GM12878 (cell line): ENCODE results near the gene DCN. TPM values are rescaled to one million over a fixed set of nuclear protein-coding genes. Genes with fewer than 3 reads are reported as not detected.

Experiments
- ATAC-seq: fragments of 200-7000 bp; cut with Tn5 transposase; 3 replicates; pipeline ENCODE4 v1.9.1; 2020; ENCODE audit warnings: mild to moderate bottlenecking, moderate library complexity
- BruUV-seq: library from RNA; stranded (reverse); fragments of 400-500 nt; replicated peaks from 2 replicates; lab custom pipeline; 2021; lab: Mats Ljungman, UMichigan
- CTCF ChIA-PET: fragments of 300-600 bp; sonication (Branson Sonifier 250); formaldehyde crosslinking; extraction: SDS; loops from one replicate; lab custom pipeline; 2021; ENCODE audit warnings: inconsistent platforms; lab: Yijun Ruan, JAX
- POLR2A ChIA-PET: fragments of 350-600 bp; formaldehyde crosslinking; extraction: SDS; loops from one replicate; lab custom pipeline; 2021; ENCODE audit warnings: inconsistent platforms; lab: Charles Lee
- RAD21 ChIA-PET: fragments of 300-600 bp; sonication (Branson Sonifier 250); formaldehyde crosslinking; loops from one replicate; lab custom pipeline; 2023; ENCODE audit warnings: antibody characterized with exemption; ENCODE audit not compliant: unreplicated experiment; lab: Charles Lee
- SMC1A ChIA-PET: fragments of 300-600 bp; sonication (Branson Sonifier 250); formaldehyde crosslinking; loops from one replicate; lab custom pipeline; 2023; ENCODE audit not compliant: unreplicated experiment, uncharacterized antibody; lab: Charles Lee
- DNase-seq: peaks from one replicate; pipeline ENCODE4 v3.0.0-alpha.2; 2011; ENCODE audit warnings: low read depth, low spot score
- FAIRE-seq: peaks from 3 replicates; lab custom pipeline; 2011; peaks lifted over from hg19 to GRCh38; lab: Jason Lieb, UNC
- H2AFZ ChIP-seq: 2 replicates; pipeline ENCODE4 v1.6.0; 2011; ENCODE audit warnings: low read depth, low read length, control low read depth; ENCODE audit not compliant: control insufficient read depth
- H3K27ac ChIP-seq: 2 replicates; pipeline ENCODE4 v1.5.1; 2011; ENCODE audit warnings: control low read depth; ENCODE audit not compliant: control insufficient read depth, insufficient read depth
- H3K27me3 ChIP-seq, 2 experiments: replicated peaks in 1 of 2; 2 replicates each; pipeline versions ENCODE4 v1.6.0 to v1.6.1; 2011; ENCODE audit warnings: low read length in 1 of 2; ENCODE audit not compliant: control insufficient read depth in 2 of 2, insufficient read depth in 2 of 2
- H3K36me3 ChIP-seq, 2 experiments: 2 replicates each; pipeline ENCODE4 v1.5.1; 2011; ENCODE audit warnings: low read length in 1 of 2; ENCODE audit not compliant: control insufficient read depth in 2 of 2, insufficient read depth in 2 of 2
- H3K4me1 ChIP-seq: 2 replicates; pipeline ENCODE4 v1.6.1; 2011; ENCODE audit warnings: mild to moderate bottlenecking, low read length, moderate library complexity, mixed read lengths; ENCODE audit not compliant: control insufficient read depth, insufficient read depth
- H3K4me2 ChIP-seq: 2 replicates; pipeline ENCODE4 v1.6.0; 2011; ENCODE audit warnings: control low read depth; ENCODE audit not compliant: control insufficient read depth, insufficient read depth
- H3K4me3 ChIP-seq: fragments of 200-600 bp; sonication (generic); 2 replicates; pipeline ENCODE4 v1.5.1; 2016
- H3K79me2 ChIP-seq: 2 replicates; pipeline ENCODE4 v1.6.0; 2011; ENCODE audit warnings: low read length; ENCODE audit not compliant: control insufficient read depth, insufficient read depth
- H3K9ac ChIP-seq: 2 replicates; pipeline ENCODE4 v1.8.0; 2011; ENCODE audit warnings: low read length, control low read depth, mixed read lengths; ENCODE audit not compliant: control insufficient read depth, insufficient read depth
- H3K9me3 ChIP-seq: replicated peaks from 3 replicates; pipeline ENCODE4 v1.5.1; 2011; ENCODE audit warnings: mild to moderate bottlenecking, low read length; ENCODE audit not compliant: control insufficient read depth, insufficient read depth
- H4K20me1 ChIP-seq: 2 replicates; pipeline ENCODE4 v1.6.0; 2011; ENCODE audit not compliant: control insufficient read depth, insufficient read depth
- CBX3 ChIP-seq: fragments of 200-600 bp; sonication (generic); IDR thresholded peaks from 2 replicates; pipeline ENCODE4 v1.6.1; 2016; ENCODE audit warnings: low read depth, borderline replicate concordance
- E2F8 ChIP-seq: fragments of 450-650 bp; IDR thresholded peaks from 2 replicates; pipeline ENCODE4 v1.6.1; 2018; ENCODE audit warnings: mild to moderate bottlenecking, low read depth, moderate library complexity; ENCODE audit not compliant: partially characterized antibody
- E4F1 ChIP-seq: fragments of 450-650 bp; IDR thresholded peaks from 2 replicates; pipeline ENCODE4 v1.6.1; 2018; ENCODE audit warnings: borderline replicate concordance, mild to moderate bottlenecking; ENCODE audit not compliant: partially characterized antibody
- ETV6 ChIP-seq, 2 experiments: fragments of 450-650 bp in 1 of 2; IDR thresholded peaks in 1 of 2; conservative IDR thresholded peaks in 1 of 2; 2 replicates each; pipeline ENCODE4 v1.6.1; 2014; ENCODE audit warnings: antibody characterized with exemption in 1 of 2, borderline replicate concordance in 1 of 2, low read depth in 1 of 2, mild to moderate bottlenecking in 1 of 2, moderate library complexity in 1 of 2
- FOXM1 ChIP-seq: IDR thresholded peaks from 2 replicates; pipeline ENCODE4 v1.6.1; 2012; ENCODE audit warnings: low read depth, mild to moderate bottlenecking, inconsistent platforms, low read length, moderate library complexity
- IKZF2 ChIP-seq, 2 experiments: fragments of 450-650 bp; IDR thresholded peaks; 2 replicates each; pipeline ENCODE4 v1.6.1; 2017; ENCODE audit warnings: mild to moderate bottlenecking in 2 of 2, moderate library complexity in 2 of 2
- RUNX3 ChIP-seq: IDR thresholded peaks from 2 replicates; pipeline ENCODE4 v1.6.1; 2012; ENCODE audit warnings: low read length, inconsistent platforms
- SIN3A ChIP-seq: IDR thresholded peaks from 2 replicates; pipeline ENCODE4 v1.6.1; 2012; ENCODE audit warnings: low read depth, low read length, improper control_type of control experiment
- SMC3 ChIP-seq: IDR thresholded peaks from 2 replicates; pipeline ENCODE4 v1.6.1; 2011; ENCODE audit warnings: low read length, improper control_type of control experiment, borderline replicate concordance
- TARDBP ChIP-seq: IDR thresholded peaks from 2 replicates; pipeline ENCODE4 v1.6.1; 2016; ENCODE audit warnings: borderline replicate concordance
- ZNF622 ChIP-seq: fragments of 450-650 bp; IDR thresholded peaks from 2 replicates; pipeline ENCODE4 v1.6.1; 2017; ENCODE audit warnings: mild to moderate bottlenecking, inconsistent platforms
- WGBS: methylation state at CpG from one replicate; pipeline ENCODE4 v1.1.6; 2016; ENCODE audit warnings: low lambda C conversion rate; ENCODE audit not compliant: insufficient replicate concordance, insufficient coverage; ENCODE audit errors: missing lambda C conversion rate; 5-methylcytosine and 5-hydroxymethylcytosine counted together
- in situ Hi-C: fragments of 300-500 bp; cut with MboI; formaldehyde crosslinking; loops from 9 replicates; pipeline ENCODE4 v1.14.3; 2018; ENCODE audit warnings: mixed read lengths
- intact Hi-C: fragments of 100-400 bp; cut with micrococcal nuclease; formaldehyde crosslinking; loops from one replicate; pipeline ENCODE4 v1.14.2; 2022; ENCODE audit not compliant: unreplicated experiment
- polyA plus RNA-seq, 11 experiments: library from polyadenylated mRNA; depleted of rRNA in 4 of 11; unstranded in 6 of 11; stranded (reverse) in 5 of 11; fragments of >200 nt; fragmentation: Nextera tagmentation in 4 of 11; fragmentation: Illumina TruSeq in 1 of 11; extraction: Ambion mirVana in 4 of 11; extraction: Trizol in 1 of 11; gene quantifications; 1 replicate in 1 of 11; 2 replicates in 10 of 11; pipeline versions ENCODE4 v1.2.1 to v1.2.3, GENCODE V29; 2011 to 2016; ENCODE audit warnings: inconsistent platforms in 2 of 11, missing spikeins in 2 of 11, low read depth in 1 of 11
- total RNA-seq, 4 experiments: library from RNA; depleted of rRNA in 3 of 4; stranded (reverse); fragments of >200 nt in 3 of 4; fragmentation: Illumina TruSeq in 1 of 4; extraction: Trizol in 1 of 4; gene quantifications; 2 replicates each; pipeline versions ENCODE4 v1.2.1 to v1.2.3, GENCODE V29; 2013 to 2021

The DCN gene
- total and polyA plus RNA-seq, 10 of the 15 experiments (the other 5 are each of a cell fraction or from before 2014, with no cell fraction given): 0.07 to 2.1 (median 0.75) TPM; not detected in 6

GRCh38 chr12:91099836-91100235 is 82.8 kb downstream of the DCN start:
- WGBS: 0% methylated on average over 2 of the region's 2 CpGs
- FAIRE-seq (no peak), ATAC-seq (no peak)
- ChIA-PET RAD21 (interaction anchor here (0.9 kb wide), 1 partner anchor 9 kb away, joined by 3 read pairs; no protein-coding TSS in a partner anchor), CTCF (interaction anchor here (0.7 to 4.2 kb wide), 2 partner anchors 10 to 120 kb away, joined by 3 to 23 read pairs; partner anchors contain the start of gene LUM)
- no peaks in the 10 kb centered on the region for H3K9me3 ChIP-seq
- H3K4me1 ChIP-seq: no peaks in the 10 kb centered on the region
- no TSS peak for BruUV-seq
- H4K20me1 ChIP-seq: no peaks in the 10 kb centered on the region
- TF ChIP-seq FOXM1: no peak
- no peak for TF ChIP-seq SMC3
- TF ChIP-seq E4F1: no peak
- no peak for TF ChIP-seq SIN3A
- no peak for TF ChIP-seq TARDBP
- no peak for TF ChIP-seq ZNF622
- no peak for TF ChIP-seq CBX3
- no peak for TF ChIP-seq RUNX3
- TF ChIP-seq ETV6 (conservative IDR thresholded peaks at IDR 0.05 in 1 of 2, IDR thresholded peaks at IDR 0.05 in 1 of 2; ENCODE audit: borderline replicate concordance in 1 of 2, low read depth in 1 of 2): no peak
- TF ChIP-seq E2F8: no peak
- no peak for TF ChIP-seq IKZF2 (IDR thresholded peaks at IDR 0.05)
- TF ChIP-seq, all 136 proteins: peak for 0
- H3K4me2 ChIP-seq: no peak overlapping the region
- no peak overlapping the region for H3K27ac ChIP-seq
- no peaks in the 10 kb centered on the region for H3K36me3 ChIP-seq
- H3K79me2 ChIP-seq: no peaks in the 10 kb centered on the region
- H3K27me3 ChIP-seq: no peaks in the 10 kb centered on the region
- DNase-seq: no peak
- intact Hi-C loops (no loop called here), in situ Hi-C loops (no loop called here)
- no peak overlapping the region for H3K9ac ChIP-seq
- H3K4me3 ChIP-seq: no peak overlapping the region
- no peak overlapping the region for H2AFZ ChIP-seq
- POLR2A ChIA-PET: no interaction called here
- SMC1A ChIA-PET: interaction anchor here (1.3 kb wide), 1 partner anchor 9 kb away, joined by 5 read pairs; no protein-coding TSS in a partner anchor
